Measurements from ENCODE around the gene MRTFB.
A peak's percentile ranks its signal among the peaks of the same experiment; 100 is the strongest.

DNA sequence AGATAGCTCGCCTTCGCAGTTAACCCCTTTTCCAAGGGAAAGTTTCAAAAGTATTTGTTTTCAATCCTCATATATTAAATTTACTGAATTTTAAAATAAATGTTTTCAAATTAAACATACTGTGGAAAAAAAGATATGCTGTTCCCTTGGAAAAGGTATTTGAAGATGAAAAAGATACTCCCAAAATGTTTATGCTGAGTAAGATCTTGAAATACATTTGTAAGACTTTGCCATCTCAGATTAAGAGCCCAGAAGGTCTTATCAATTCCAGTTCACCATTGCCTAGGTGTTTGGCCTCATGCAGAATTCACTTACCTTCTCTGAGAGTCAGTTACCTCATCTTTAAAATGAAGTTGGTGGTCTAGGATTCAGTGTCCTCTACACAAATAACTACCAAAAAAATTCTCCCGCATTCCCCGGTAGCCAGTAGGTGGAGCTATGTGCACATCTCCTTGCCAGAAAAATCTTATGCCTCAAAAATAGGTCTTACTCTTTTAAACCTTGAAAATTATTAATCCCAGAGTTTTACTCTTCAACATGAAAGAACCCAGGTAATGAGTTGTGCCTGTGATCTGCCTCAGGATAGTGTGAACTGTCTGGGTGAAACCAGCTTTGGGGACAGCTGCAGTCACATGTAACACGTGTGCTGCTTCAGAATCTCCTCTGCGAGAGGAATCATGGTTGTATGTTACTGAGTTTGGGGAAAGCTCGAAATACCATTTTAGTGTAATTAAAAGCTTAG, 178.3 kb downstream of the MRTFB start:
- TF ChIP-seq EP300 (IDR thresholded peaks at IDR 0.05) (no peak), POLR2A (IDR thresholded peaks at IDR 0.05) (no peak)
- TF ChIP-seq, protein P1, sequence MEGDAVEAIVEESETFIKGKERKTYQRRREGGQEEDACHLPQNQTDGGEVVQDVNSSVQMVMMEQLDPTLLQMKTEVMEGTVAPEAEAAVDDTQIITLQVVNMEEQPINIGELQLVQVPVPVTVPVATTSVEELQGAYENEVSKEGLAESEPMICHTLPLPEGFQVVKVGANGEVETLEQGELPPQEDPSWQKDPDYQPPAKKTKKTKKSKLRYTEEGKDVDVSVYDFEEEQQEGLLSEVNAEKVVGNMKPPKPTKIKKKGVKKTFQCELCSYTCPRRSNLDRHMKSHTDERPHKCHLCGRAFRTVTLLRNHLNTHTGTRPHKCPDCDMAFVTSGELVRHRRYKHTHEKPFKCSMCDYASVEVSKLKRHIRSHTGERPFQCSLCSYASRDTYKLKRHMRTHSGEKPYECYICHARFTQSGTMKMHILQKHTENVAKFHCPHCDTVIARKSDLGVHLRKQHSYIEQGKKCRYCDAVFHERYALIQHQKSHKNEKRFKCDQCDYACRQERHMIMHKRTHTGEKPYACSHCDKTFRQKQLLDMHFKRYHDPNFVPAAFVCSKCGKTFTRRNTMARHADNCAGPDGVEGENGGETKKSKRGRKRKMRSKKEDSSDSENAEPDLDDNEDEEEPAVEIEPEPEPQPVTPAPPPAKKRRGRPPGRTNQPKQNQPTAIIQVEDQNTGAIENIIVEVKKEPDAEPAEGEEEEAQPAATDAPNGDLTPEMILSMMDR (IDR thresholded peaks at IDR 0.05), result peak; percentile 35 to 72

Data from suprapubic skin (tissue), 3 donors.